NCI-H69 (cell line): ENCODE measurements around the gene CHTF8.
A peak's percentile ranks its signal among the peaks of the same experiment; 100 is the strongest.
"Not testable (repeated sequence)": the region's sequence is repeated elsewhere in the genome, so short reads cannot be mapped to it uniquely, and the experiment has no call there.

Experiments
- DNase-seq: peaks from one replicate; lab custom pipeline; 2025; lab: John Stamatoyannopoulos, UW

CHTF8 gene, protein sequence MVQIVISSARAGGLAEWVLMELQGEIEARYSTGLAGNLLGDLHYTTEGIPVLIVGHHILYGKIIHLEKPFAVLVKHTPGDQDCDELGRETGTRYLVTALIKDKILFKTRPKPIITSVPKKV

DNA sequence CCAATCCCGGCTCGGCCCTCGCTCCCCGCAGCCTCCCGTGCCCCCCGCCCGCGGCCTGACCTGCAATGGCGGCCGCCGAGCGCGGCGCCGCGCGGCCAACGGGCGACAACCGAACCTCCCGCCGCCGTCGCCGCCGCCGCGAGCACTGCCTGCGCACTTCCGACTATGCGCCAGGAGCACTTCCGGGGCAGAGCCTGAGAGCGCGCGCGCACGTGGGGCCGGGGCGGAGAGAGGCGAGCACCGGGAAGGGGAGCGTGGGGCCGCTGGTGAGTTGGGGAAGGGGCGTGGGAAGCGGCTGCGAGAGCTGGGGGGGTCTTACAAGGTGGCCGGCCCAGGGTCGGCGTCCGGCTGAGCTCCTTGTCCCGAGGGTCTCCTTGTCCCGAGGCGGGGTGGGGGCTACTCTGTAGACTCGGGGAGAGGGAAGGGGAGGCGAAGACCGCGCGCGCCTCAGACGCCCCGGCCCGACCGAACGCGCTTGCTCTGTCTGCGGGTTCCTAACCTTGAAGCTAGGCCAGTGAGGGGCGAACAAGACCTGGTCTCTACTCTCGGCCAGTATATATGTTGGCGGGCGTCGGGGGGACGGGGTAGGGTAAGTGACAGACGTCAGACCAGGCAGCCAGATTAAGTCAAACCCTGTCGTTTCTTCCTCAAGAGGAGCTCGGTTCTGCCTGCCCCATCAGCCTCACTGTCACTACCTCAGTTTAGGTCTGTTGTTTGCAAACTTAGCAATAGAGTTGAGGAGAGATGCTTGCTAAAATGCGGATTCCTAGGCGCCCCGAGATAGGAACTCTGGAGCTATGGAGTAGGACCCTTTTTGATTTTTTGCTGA lies at the start of gene CHTF8, which contains the start of gene UTP4:
TSS of gene CHTF8 (minus strand) at position 165 of the 829 bp plus-strand sequence. CDS start 11,130 bp downstream, outside the sequence.
TSS of gene UTP4 (plus strand) at position 226 of the 829 bp plus-strand sequence. CDS start 811 bp downstream, outside the sequence.
- peak; percentile 86 for DNase-seq

DNA sequence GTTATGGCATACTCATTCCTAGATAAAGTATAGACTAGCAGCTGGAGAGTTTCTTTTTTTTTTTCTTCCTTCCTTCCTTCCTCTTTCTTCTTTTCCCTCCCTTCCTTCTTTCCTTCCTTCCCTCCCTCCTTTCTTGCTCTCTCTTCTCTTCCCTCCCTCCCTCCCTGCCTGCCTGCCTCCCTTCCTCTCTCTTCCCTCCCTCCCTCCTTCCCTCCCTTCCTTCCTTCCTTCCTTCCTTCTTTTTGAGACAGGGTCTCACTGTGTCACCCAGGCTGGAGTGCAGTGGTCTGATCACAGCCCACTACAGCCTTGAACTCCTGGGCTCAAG lies 47.6 kb upstream of the CHTF8 start:
- no peak for DNase-seq

DNA sequence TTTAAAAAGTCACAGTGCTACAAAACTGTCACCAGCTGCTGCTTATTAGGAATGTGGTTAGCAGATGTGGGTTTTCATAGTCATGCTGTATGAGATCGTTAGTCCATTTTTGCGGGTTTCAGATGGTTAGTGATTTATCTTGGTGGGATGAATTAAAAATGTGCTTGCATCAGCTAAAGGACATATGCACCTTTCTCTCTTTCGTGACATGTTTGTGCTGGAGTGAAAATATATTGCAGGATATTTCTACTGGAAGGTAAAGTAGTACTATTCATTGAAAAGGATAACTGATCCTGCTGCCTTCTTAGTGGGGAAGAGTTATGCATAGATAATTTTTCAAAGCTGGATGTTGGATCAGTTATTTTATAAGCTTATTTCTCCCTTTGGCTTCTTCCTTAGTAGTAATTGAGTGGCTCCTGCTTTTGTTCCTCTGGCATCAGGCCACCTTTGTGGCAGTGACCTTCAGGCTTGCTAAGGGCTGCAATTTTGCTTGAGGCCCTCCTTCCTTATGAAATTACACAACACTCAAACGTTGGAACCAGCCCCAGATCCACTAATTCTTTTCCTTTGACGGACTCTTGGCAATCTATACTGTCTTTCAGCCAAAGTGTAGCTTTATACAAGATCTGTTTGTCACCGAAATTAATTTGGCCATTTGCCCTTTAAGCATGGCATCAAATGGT lies 47.1 kb upstream of the CHTF8 start:
- DNase-seq, result peak; percentile 59

DNA sequence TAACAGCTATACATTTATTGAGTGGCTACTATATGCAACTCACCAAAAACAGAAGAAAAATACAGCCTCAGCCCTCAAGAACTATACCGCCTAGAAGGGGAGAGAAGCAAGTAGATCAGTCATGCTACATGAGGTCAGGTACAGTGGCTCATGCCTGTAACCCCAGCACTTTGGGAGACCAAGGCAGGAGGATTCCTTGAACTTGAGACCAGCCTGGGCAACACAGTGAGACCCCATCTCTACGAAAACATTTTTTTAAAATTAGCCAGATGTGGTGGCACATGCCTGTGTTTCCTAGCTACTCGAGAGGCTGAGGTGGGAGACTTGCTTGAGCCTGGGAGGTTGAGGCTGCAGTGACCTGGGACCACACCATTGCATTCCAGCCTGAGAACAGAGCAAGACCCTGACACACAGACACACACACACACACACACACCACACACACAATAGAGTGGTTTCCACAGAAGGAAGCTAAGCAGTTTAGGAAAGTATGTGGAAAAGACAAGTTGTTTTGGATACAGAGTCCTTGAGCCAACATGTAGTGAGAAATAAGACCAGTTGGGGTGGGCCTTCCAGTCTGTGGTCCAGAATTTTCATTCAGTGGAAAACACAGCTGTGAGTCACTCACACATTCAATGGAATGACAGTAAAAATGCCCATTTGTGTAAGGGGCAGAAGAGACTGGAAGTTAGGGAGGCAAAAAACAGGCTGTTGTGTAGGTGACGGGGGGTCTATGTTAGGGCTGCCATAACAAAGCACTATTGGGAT lies 43.8 kb upstream of the CHTF8 start:
- no peak for DNase-seq

DNA sequence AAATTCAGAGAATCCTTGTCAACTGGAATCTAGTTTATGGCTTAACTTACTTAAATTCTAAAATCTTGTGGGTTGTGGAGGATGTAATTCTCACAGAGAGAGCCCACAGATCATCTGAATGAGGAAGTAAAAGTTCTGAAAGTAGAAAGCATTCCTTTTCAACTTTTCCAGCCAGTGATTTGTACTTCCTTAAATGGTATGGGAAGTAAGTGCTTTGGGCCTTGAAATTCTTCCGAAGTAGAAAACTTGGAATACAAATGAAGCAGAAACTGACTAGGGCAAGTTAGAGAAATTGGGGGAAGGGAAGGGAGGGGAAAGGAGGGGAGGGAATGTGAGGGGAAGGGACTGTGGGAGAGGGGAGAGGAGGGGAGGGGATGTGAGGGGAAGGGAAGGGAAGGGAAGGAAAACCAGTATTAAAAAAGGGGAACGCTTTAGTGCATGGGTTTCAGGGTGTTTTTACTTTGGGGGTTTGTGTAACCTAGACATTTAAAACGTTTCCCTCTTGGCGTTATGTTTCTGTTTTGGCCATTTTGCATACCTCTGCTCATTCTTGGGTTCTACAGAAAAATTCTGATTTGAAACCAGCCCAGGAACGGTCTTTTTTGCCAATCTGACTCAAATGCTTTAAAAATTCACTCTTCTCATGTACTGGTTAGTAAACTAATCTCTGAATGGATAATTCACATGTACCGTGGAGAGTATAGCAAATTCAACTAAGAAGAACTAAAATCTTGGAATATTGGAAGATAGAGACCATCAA lies 39.1 kb upstream of the CHTF8 start:
- no peak for DNase-seq

DNA sequence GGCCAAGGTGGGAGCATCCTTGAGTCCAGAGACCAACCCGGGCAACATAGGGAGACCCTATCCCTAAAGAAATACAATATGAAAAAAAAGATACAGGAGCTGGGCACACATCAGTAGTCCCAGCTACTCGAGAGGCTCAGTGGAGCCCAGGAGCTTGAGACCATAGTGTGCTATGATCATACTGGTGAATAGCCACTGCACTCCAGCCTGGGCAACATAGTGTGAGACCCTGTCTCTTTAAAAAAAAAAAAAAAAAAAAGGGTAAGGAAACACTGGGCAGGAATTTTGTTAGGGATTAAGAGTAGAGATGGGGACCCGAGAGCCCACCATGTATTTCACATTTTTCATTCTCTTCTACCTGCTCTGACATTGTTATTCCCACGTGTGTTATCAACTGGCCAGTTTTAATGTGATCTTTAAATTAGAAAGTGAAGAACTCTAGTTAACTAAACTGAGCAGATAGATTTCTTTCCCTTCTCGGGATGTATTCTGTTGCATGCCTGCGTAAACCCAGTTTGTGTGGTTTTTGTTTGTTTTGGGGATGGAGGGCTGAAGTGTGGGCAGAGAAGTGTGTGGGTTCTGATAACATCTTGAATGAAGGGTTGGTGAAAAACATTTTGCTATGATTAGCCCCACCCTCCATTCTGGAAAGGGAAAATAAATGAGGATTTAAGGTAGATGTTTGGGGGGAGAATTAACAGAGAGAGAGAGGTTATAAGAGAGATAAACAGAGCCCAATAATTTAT lies 37.4 kb upstream of the CHTF8 start:
- no peak for DNase-seq

DNA sequence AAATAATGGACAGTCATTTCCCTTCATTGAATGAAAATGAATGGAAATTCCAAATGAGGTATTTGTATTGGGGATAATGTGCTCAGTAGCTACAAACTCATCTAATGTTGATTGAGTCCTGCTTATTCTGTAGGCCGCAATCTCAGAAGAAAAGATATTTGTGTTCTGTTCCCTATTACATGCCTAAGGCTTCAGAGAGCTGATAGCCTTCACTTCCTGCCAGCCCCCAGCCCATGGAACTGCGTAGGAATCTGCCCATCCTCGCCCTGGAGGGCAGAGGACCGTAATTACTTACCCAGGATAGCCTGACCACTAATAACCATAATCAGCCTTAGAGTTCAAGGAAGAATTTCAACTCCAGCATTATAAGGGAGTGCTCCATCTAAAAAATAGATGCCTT lies 36.7 kb upstream of the CHTF8 start:
- DNase-seq, result no peak

DNA sequence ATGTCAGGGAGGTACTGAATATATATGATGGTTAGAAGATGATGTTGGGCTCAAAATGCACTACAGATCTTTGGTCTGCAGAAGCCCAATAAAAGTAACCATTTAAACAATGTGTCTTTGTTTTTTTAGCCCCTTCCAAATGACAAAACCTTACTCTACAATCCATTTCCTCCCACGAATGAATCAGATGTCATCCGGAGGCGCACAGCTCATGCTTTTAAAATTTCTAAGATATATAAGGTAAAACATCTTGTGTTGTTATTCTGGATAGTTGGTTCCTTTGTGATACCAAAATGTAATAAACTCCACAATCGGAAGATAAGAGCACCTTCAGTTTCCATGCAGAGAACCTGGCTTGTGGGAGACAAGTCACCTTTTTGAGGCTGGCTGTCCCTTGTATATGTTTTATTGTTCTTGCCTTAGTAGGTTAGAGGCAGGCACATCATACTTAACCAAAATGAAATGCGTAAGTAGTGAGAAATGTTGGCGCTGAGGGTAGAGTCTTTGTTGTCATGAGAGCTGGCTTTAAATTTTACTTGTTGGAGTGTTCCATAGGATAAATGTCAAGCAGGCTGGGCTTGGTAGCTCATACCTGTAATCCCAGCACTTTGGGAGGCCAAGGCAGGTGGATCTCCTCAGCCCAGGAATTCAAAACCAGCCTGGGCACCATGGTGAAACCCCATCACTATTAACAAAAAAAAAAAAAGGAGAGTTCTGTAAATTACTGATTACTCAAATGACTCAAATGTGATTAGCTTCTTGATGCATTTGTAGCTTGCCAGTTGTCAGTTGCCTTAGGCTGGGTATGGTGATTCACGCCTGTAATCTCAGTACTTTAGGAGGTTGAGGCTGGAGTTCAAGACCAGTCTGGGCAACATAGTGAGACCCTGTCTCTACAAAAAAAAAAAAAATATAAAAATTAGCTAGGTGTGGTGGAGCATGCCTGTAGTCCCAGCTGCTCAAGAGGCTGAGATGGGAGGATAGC lies 34.9 kb upstream of the CHTF8 start:
- DNase-seq, result no peak

DNA sequence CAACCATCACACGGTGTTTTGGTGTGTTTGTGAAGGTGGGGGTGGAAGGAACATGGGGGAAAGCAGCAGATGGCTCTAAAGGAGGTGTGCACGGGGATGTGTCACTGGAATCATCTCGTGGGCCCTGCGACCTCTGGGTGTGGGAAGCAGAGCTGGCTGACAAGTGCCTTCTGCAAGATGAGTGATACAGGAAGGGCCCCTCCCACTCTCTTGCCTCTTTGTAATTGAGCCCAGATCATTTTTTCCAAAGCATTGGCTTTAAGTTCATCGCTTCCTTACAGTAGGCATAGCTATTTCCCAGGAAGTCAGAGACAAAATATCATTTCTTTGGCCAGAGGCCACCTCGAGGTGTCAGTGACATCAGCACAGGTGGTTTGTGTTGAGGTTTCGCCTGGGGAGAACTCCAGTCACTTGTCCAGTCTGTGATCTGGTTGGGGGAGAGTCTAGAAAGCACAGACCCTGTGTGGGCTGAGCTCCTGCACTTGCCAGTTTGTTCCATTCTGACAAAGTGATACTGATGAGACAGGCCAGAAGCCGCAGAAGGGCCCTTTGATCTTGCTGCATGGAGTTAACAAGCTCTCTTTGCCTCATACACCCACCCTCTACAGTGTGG lies 33.9 kb upstream of the CHTF8 start:
- no peak for DNase-seq

DNA sequence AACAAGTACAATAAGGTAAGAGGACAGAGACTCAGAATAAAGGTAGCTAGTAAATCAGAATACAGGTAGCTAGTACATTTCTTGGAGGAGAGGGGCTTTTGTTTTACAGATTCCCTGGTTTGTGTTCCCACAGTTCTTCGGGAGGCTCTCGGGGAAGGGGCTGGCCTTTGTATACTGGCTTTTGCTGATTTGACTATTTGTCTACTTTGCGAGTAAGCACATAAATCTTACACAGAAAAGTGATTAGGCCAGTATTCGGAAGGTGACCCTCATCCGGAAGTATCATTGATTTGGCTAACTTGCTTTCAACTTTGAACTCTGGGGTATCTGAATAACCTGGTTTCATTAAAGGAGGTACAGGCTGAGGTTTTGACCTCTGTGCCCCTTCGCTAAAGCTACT lies 33.2 kb upstream of the CHTF8 start:
- DNase-seq, result no peak

DNA sequence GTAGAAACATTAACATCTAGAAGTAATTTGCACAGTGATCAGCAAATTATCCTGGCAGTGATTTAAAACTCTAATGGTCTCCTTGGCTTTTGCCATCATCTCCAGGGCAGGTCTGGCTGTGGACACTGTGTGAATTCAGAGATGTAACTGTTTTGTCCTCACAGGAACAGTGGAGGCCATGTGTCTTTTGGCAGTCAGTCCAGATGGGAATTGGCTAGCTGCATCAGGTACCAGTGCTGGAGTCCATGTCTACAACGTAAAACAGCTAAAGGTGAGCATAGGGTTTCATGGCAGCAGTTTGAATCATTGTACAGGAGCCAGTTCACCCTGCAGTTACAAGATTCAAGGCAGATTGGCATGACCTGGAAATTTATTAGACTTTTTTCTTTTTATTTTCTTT lies 27.8 kb upstream of the CHTF8 start:
- no peak for DNase-seq

DNA sequence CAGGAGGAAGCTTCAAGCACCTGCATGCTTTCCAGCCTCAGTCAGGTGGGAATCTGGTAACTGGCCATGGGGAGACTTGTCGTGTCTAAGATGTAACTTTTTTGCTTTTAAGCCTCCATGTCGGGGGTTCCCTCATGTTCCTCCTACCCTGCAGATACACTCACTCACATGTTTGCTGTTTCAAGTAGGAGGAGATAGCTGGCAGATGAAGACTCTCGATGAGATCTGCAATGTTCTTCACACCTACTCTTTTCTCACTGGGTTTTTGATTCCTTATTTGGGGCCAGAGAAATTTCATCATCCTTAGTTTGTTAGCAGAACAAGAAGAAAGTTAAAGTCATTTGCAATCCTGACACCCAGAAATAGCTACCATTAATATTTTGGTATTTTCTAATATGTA lies 24.8 kb upstream of the CHTF8 start:
- DNase-seq, result no peak

DNA sequence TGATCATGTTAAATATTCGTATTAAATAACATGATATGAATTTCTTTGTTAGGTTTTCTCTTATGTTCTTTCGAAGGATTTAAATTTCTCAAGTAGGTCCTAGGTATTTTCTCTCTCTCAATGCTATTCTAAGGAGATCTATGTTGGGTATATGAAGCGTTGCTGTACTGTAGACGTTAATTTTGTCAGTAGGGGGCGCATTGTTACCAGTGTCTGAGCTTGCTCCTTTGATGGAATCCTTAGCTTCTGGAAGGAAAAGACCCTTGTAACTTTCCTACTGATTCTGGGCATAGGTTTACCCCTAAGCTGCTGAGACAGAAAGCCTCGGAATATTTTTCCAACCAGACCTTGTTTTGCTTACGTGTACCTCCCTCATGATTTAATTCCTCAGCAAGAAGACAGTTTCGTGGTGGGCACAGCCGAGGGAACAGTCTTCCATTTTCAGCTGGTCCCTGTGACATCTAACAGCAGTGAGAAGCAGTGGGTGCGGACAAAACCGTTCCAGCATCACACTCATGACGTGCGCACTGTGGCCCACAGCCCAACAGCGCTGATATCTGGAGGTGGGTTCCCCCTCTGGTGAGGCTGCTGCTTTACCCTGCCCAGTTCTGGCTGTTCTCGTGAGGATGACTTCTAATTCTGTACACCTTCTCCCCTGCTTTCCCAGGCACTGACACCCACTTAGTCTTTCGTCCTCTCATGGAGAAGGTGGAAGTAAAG lies 17.9 kb upstream of the CHTF8 start:
- peak; percentile 67 for DNase-seq

DNA sequence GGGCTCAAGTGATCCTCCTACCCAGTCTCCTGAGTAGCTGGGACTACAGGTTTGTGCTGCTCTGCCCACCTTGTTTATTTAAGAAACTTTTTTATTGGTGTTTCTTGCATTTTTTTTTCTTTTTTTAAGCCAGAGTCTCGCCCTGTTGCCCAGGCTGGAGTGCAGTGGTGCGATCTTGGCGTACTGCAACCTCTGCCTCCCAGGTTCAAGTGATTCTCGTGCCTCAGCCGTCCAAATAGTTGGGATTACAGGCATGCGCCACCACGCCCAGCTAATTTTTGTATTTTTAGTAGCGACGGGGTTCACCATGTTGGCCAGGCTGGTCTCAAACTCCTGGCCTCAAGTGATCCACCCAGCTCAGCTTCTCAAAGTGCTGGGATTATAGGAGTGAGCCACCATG lies 17.2 kb upstream of the CHTF8 start:
- not testable (repeated sequence) for DNase-seq

DNA sequence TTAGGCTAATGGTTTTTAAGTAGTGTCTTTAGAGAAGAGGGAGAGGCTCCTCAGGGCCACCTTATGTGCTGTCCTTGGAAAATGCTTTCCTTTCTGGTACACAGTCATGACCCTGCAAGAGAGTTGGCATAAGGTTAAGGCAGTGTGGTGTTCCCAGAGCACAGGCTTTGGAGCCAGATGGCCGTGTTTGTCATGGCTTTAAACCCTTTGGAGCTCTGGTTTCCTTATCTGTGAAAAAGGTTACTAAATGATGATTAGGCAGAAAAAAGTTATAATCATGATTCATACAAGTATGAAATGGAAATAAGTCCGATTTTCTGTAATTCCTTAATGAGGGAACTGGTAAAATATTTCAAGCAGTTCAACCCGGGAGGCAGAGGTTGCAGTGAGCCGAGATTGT lies 13.3 kb upstream of the CHTF8 start:
- DNase-seq, result no peak

DNA sequence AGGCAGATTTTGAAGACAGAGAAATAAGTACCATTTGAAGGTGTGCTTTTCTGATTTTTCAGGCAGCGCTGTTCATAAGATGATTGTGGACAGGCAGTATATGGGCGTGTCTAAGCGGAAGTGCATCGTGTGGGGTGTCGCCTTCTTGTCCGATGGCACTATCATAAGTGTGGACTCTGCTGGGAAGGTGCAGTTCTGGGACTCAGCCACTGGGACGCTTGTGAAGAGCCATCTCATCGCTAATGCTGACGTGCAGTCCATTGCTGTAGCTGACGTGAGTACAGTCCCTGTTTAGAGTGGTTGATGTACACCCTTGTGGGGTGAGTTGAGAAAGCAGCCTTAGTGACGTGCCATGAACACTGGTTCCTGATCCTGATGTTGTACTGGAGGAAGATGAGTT lies 10.7 kb upstream of the CHTF8 start:
- no peak for DNase-seq

DNA sequence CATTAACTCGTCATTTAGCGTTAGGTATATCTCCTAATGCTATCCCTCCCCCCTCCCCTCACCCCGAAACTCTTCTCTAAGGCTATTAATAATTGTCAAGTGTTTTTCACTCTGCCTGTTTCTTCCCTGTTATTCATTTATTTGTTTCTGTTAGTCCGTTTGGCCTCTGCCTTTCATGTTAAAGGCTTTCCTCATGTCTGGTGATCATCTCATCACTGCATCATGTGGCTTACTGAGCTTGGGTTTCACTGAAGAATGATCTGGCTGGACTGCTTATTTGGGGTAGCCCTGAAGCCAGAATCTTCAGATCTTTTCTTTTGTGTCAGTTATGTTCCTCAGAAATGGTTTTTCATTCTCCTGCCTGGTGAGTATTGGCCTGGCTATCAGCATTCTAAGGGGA lies 9.5 kb upstream of the CHTF8 start:
- DNase-seq, result no peak

DNA sequence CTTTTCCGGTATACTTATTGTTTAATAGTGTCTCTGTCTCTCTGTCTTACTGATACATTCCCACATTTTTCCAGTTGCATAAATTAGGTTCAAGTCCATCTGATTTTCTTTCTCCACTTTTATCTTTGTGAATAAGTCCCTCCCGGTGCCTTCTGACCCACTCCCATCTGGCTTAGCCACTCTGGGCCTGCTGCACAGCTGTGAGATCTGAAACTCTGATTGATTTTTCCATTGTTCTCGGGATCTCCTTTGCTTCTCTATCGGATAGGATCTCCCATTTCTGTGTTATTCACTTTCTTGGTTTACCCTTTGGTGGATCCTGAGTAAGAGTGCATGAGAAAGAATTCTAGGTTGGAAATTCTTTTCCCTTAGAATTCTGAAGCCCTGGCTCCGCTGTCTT lies 8.6 kb upstream of the CHTF8 start:
- no peak for DNase-seq

DNA sequence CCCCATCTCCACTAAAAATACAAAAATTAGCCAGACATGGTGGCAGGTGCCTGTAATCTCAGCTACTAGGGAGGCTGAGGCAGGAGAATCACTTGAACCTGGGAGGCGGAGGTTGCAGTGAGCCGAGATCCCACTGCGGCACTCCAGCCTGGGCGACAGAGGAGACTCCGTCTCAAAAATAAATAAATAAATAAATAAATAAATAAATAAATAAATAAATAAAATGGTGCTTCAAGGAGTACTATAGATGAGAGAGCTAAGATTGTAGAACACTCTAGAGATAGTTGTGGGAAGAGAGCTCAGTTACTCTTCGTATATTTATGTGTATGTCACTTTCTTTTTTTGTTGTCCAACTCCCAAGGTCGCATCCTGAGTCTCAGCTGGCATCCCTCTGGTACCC lies 7.1 kb upstream of the CHTF8 start:
- DNase-seq, result not testable (repeated sequence)
